GM23338 (cell line): ENCODE data around the gene STX10. TPM values are rescaled to one million over a fixed set of nuclear protein-coding genes. Genes with fewer than 3 reads are reported as not detected.

Experiments
- ATAC-seq: fragments of 200-7000 bp; cut with Tn5 transposase; 3 replicates; pipeline ENCODE4 v1.9.1; 2020
- DNase-seq: peaks from one replicate; pipeline ENCODE4 v3.0.0-alpha.2; 2015; ENCODE audit warnings: low spot score
- H2AFZ ChIP-seq: fragments of 200-600 bp; sonication (generic); 2 replicates; pipeline ENCODE4 v1.8.0; 2016; ENCODE audit warnings: antibody characterized with exemption, mild to moderate bottlenecking, moderate library complexity
- H3F3A ChIP-seq: fragments of 200-600 bp; sonication (generic); replicated peaks from 2 replicates; pipeline ENCODE4 v1.8.0; 2017; ENCODE audit warnings: antibody characterized with exemption, mixed run types, low read depth
- H3K27ac ChIP-seq: fragments of 200-600 bp; sonication (generic); 2 replicates; pipeline ENCODE4 v1.6.1; 2016; ENCODE audit warnings: low read depth
- H3K27me3 ChIP-seq: fragments of 200-600 bp; sonication (generic); 2 replicates; pipeline ENCODE4 v1.8.0; 2016; ENCODE audit warnings: mild to moderate bottlenecking, mixed run types, moderate library complexity; ENCODE audit not compliant: insufficient read depth
- H3K36me3 ChIP-seq: fragments of 200-600 bp; sonication (generic); 2 replicates; pipeline ENCODE4 v1.8.0; 2016; ENCODE audit warnings: mild to moderate bottlenecking; ENCODE audit not compliant: insufficient read depth
- H3K4me1 ChIP-seq: fragments of 200-600 bp; sonication (generic); 2 replicates; pipeline ENCODE4 v1.8.0; 2016; ENCODE audit warnings: mild to moderate bottlenecking, moderate library complexity; ENCODE audit not compliant: insufficient read depth
- H3K4me2 ChIP-seq: fragments of 200-600 bp; sonication (generic); 2 replicates; pipeline ENCODE4 v1.7.1; 2017; ENCODE audit warnings: mixed run types
- H3K4me3 ChIP-seq: fragments of 200-600 bp; sonication (generic); 2 replicates; pipeline ENCODE4 v1.6.1; 2016; ENCODE audit warnings: mixed run types
- H3K79me2 ChIP-seq: fragments of 200-600 bp; sonication (generic); replicated peaks from 2 replicates; pipeline ENCODE4 v1.8.0; 2017; ENCODE audit warnings: mild to moderate bottlenecking; ENCODE audit not compliant: insufficient read depth
- H3K9me2 ChIP-seq: fragments of 200-600 bp; sonication (generic); 2 replicates; pipeline ENCODE4 v1.8.0; 2017; ENCODE audit not compliant: insufficient read depth
- H4K20me1 ChIP-seq: fragments of 200-600 bp; sonication (generic); replicated peaks from 2 replicates; pipeline ENCODE4 v1.8.0; 2017; ENCODE audit warnings: mild to moderate bottlenecking; ENCODE audit not compliant: insufficient read depth
- H3K27ac Mint-ChIP-seq: 2 replicates; pipeline ENCODE4 v1.8.0; 2020; ENCODE audit warnings: inconsistent platforms, mild to moderate bottlenecking, moderate library complexity, mixed read lengths
- H3K27me3 Mint-ChIP-seq: 3 replicates; pipeline ENCODE4 v1.8.0; 2022; ENCODE audit warnings: low read depth, mild to moderate bottlenecking, moderate library complexity, mixed read lengths, inconsistent platforms; ENCODE audit not compliant: insufficient read depth, poor library complexity
- H3K36me3 Mint-ChIP-seq: 3 replicates; pipeline ENCODE4 v1.8.0; 2021; ENCODE audit warnings: low read depth, mild to moderate bottlenecking, inconsistent platforms, moderate library complexity, mixed read lengths
- H3K4me1 Mint-ChIP-seq: 3 replicates; pipeline ENCODE4 v1.8.0; 2020; ENCODE audit warnings: mild to moderate bottlenecking, inconsistent platforms, mixed read lengths
- H3K4me3 Mint-ChIP-seq: 3 replicates; pipeline ENCODE4 v1.8.0; 2021; ENCODE audit warnings: moderate library complexity, mild to moderate bottlenecking, inconsistent platforms, mixed read lengths
- H3K9me3 Mint-ChIP-seq: 3 replicates; pipeline ENCODE4 v1.8.0; 2020; ENCODE audit warnings: moderate library complexity, mild to moderate bottlenecking, inconsistent platforms, mixed read lengths
- EZH2 ChIP-seq: fragments of 200-600 bp; sonication (generic); IDR thresholded peaks from one replicate; pipeline ENCODE4 v1.8.0; 2017; ENCODE audit warnings: antibody characterized with exemption, mild to moderate bottlenecking, low read depth; ENCODE audit not compliant: unreplicated experiment
- POLR2AphosphoS5 ChIP-seq: IDR thresholded peaks from 2 replicates; pipeline ENCODE4 v1.6.1; 2016; ENCODE audit warnings: antibody characterized with exemption, low read depth
- polyA plus RNA-seq: library from polyadenylated mRNA; unstranded; fragments of >200 nt; fragmentation: Nextera tagmentation; extraction: Ambion mirVana; gene quantifications from 2 replicates; pipeline ENCODE4 v1.2.1, GENCODE V29; 2016
- total RNA-seq: library from RNA; depleted of rRNA; stranded (reverse); fragments of >200 nt; shearing (Covaris generic); gene quantifications from 2 replicates; pipeline ENCODE4 v1.2.3, GENCODE V29; 2014
- TF ChIP-seq, protein P1 (sequence below): IDR thresholded peaks from 2 replicates; pipeline ENCODE4 v1.6.1; 2016; ENCODE audit warnings: antibody characterized with exemption
- TF ChIP-seq, protein P2 (sequence below), 2 experiments: fragments of 200-600 bp in 1 of 2; sonication (generic) in 1 of 2; conservative IDR thresholded peaks; 2 replicates each; pipeline versions ENCODE4 v1.5.1 to v1.6.1; 2016 to 2017; ENCODE audit warnings: antibody characterized with exemption in 2 of 2, low read depth in 2 of 2, mild to moderate bottlenecking in 2 of 2, moderate library complexity in 1 of 2
- TF ChIP-seq, protein P3 (sequence below): IDR thresholded peaks from one replicate; pipeline ENCODE4 v1.6.1; 2018; ENCODE audit warnings: antibody characterized with exemption; ENCODE audit not compliant: unreplicated experiment

The STX10 gene
- total and polyA plus RNA-seq, 2 experiments from 2014 or later, result 42.8 to 55.9 TPM

DNA sequence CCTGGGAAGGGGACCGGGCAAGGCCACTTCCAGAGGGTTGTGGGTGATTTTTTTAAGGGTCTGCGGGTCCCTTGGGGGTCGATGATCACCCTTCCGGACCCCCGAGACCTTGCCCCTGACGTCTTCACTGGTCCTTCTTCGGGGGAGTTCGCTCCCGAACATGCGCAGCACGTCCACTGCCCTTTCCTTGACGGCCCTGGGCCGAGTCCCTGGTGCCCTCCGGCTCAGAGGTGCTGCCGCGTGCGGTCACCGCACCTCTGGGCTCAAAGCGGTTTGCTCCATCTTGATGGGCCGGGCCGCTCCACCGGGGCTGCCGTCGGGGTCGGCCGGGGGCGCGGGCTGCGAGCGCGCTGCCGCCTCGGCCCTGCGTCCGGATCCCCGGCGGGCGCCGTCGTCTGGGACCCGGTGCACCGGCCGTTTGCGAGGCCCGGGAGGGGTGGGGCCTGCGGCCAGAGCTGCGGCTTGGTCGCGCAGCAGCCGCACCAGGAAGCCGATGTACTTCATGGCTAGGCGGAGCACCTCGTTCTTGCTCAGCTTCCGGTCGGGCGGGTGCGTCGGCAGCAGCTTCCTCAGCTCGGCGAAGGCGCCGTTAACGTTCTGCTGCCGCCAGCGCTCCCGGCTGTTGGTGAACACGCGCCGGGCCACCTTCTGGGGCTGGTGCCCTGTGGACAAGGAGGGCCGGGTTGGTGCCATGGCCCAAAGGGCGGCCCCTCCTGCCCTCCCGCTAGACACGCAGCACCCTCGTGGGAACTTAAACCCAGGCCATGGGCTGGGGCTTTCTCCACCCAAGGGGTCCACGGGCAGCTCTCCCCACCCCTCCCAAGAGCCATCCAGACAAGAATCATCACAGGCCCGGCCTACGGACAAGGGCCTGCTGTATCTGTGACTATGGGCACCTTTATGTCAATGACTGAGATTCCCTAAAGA lies 50.8 kb downstream of the STX10 start:
- Mint-ChIP-seq H3K27ac (no peak overlapping the region), H3K27me3 (peaks cover 74% of the 10 kb centered on the region), H3K9me3 (no peaks in the 10 kb centered on the region), H3K4me3 (peak overlapping the region; percentile 59), H3K36me3 (no peaks in the 10 kb centered on the region), H3K4me1 (peaks cover 25% of the 10 kb centered on the region)
- H3K4me1 ChIP-seq, result peaks cover 36% of the 10 kb centered on the region
- DNase-seq (peak; percentile 87), ATAC-seq (peak; percentile 3; the same call in 2 of the 3 replicates)
- peaks cover 77% of the 10 kb centered on the region for H3K27me3 ChIP-seq
- H3K4me2 ChIP-seq, result peak overlapping the region; percentile 82
- H3K4me3 ChIP-seq, result peak overlapping the region; percentile 59
- H4K20me1 ChIP-seq, result peaks cover 9% of the 10 kb centered on the region; the same call in 1 of the 2 replicates
- no peaks in the 10 kb centered on the region for H3K9me2 ChIP-seq
- peak overlapping the region; percentile 5; the same call in 1 of the 2 replicates for H2AFZ ChIP-seq
- peaks cover 41% of the 10 kb centered on the region for H3F3A ChIP-seq
- no peaks in the 10 kb centered on the region for H3K36me3 ChIP-seq
- TF ChIP-seq, protein P1, sequence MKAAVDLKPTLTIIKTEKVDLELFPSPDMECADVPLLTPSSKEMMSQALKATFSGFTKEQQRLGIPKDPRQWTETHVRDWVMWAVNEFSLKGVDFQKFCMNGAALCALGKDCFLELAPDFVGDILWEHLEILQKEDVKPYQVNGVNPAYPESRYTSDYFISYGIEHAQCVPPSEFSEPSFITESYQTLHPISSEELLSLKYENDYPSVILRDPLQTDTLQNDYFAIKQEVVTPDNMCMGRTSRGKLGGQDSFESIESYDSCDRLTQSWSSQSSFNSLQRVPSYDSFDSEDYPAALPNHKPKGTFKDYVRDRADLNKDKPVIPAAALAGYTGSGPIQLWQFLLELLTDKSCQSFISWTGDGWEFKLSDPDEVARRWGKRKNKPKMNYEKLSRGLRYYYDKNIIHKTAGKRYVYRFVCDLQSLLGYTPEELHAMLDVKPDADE, result no peak
- peak; percentile 72 for TF ChIP-seq EZH2
- TF ChIP-seq, protein P2, sequence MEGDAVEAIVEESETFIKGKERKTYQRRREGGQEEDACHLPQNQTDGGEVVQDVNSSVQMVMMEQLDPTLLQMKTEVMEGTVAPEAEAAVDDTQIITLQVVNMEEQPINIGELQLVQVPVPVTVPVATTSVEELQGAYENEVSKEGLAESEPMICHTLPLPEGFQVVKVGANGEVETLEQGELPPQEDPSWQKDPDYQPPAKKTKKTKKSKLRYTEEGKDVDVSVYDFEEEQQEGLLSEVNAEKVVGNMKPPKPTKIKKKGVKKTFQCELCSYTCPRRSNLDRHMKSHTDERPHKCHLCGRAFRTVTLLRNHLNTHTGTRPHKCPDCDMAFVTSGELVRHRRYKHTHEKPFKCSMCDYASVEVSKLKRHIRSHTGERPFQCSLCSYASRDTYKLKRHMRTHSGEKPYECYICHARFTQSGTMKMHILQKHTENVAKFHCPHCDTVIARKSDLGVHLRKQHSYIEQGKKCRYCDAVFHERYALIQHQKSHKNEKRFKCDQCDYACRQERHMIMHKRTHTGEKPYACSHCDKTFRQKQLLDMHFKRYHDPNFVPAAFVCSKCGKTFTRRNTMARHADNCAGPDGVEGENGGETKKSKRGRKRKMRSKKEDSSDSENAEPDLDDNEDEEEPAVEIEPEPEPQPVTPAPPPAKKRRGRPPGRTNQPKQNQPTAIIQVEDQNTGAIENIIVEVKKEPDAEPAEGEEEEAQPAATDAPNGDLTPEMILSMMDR (conservative IDR thresholded peaks at IDR 0.05; ENCODE audit: low read depth in 2 of 2), result no peak
- TF ChIP-seq POLR2AphosphoS5, result no peak
- TF ChIP-seq, protein P3, sequence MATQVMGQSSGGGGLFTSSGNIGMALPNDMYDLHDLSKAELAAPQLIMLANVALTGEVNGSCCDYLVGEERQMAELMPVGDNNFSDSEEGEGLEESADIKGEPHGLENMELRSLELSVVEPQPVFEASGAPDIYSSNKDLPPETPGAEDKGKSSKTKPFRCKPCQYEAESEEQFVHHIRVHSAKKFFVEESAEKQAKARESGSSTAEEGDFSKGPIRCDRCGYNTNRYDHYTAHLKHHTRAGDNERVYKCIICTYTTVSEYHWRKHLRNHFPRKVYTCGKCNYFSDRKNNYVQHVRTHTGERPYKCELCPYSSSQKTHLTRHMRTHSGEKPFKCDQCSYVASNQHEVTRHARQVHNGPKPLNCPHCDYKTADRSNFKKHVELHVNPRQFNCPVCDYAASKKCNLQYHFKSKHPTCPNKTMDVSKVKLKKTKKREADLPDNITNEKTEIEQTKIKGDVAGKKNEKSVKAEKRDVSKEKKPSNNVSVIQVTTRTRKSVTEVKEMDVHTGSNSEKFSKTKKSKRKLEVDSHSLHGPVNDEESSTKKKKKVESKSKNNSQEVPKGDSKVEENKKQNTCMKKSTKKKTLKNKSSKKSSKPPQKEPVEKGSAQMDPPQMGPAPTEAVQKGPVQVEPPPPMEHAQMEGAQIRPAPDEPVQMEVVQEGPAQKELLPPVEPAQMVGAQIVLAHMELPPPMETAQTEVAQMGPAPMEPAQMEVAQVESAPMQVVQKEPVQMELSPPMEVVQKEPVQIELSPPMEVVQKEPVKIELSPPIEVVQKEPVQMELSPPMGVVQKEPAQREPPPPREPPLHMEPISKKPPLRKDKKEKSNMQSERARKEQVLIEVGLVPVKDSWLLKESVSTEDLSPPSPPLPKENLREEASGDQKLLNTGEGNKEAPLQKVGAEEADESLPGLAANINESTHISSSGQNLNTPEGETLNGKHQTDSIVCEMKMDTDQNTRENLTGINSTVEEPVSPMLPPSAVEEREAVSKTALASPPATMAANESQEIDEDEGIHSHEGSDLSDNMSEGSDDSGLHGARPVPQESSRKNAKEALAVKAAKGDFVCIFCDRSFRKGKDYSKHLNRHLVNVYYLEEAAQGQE, result no peak
- H3K79me2 ChIP-seq, result no peaks in the 10 kb centered on the region
- no peak overlapping the region for H3K27ac ChIP-seq
